Epithelial cell of esophagus (primary cell): ENCODE data around the gene KCNJ5.

Source experiments
- DNase-seq: peaks from one replicate; pipeline ENCODE4 v3.0.0; 2010; ENCODE audit warnings: low read depth
- H3K4me3 ChIP-seq: 2 replicates; pipeline ENCODE4 v1.5.1; 2011; ENCODE audit warnings: mild to moderate bottlenecking, low read length, control low read depth
- TF ChIP-seq, protein P1 (sequence below): IDR thresholded peaks from 2 replicates; pipeline ENCODE4 v1.5.1; 2011; ENCODE audit warnings: low read depth, mild to moderate bottlenecking, low read length, control low read depth, inconsistent platforms; ENCODE audit not compliant: insufficient read depth; ENCODE audit errors: missing control alignments

The KCNJ5 gene

DNA sequence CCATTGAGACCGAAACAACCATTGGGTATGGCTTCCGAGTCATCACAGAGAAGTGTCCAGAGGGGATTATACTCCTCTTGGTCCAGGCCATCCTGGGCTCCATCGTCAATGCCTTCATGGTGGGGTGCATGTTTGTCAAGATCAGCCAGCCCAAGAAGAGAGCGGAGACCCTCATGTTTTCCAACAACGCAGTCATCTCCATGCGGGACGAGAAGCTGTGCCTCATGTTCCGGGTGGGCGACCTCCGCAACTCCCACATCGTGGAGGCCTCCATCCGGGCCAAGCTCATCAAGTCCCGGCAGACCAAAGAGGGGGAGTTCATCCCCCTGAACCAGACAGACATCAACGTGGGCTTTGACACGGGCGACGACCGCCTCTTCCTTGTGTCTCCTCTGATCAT lies 20.5 kb downstream of the KCNJ5 start:
- TF ChIP-seq, protein P1, sequence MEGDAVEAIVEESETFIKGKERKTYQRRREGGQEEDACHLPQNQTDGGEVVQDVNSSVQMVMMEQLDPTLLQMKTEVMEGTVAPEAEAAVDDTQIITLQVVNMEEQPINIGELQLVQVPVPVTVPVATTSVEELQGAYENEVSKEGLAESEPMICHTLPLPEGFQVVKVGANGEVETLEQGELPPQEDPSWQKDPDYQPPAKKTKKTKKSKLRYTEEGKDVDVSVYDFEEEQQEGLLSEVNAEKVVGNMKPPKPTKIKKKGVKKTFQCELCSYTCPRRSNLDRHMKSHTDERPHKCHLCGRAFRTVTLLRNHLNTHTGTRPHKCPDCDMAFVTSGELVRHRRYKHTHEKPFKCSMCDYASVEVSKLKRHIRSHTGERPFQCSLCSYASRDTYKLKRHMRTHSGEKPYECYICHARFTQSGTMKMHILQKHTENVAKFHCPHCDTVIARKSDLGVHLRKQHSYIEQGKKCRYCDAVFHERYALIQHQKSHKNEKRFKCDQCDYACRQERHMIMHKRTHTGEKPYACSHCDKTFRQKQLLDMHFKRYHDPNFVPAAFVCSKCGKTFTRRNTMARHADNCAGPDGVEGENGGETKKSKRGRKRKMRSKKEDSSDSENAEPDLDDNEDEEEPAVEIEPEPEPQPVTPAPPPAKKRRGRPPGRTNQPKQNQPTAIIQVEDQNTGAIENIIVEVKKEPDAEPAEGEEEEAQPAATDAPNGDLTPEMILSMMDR: no peak
- no peak for DNase-seq
- H3K4me3 ChIP-seq: no peak overlapping the region

DNA sequence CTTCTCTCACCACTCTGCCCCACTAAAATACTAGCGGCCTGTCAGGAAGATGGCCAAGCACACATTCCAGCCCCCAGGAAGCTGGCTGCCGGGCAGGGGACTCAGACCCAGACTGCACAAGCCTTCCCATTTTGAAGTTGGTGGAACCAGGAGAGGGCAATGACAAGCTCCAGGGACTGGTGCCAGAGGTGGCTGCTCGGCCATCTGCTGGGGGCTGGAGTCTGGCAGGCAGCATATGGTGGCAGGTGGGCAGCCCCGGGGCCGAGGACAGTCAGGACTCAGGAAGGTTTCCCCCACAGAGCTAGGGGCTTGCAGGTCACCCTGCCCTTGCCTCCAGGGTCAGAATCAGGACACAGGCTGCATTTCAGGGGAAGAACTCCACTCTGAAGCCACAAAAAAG lies 22.6 kb downstream of the KCNJ5 start:
- DNase-seq: no peak
- TF ChIP-seq, protein P1: no peak
- H3K4me3 ChIP-seq: no peak overlapping the region

DNA sequence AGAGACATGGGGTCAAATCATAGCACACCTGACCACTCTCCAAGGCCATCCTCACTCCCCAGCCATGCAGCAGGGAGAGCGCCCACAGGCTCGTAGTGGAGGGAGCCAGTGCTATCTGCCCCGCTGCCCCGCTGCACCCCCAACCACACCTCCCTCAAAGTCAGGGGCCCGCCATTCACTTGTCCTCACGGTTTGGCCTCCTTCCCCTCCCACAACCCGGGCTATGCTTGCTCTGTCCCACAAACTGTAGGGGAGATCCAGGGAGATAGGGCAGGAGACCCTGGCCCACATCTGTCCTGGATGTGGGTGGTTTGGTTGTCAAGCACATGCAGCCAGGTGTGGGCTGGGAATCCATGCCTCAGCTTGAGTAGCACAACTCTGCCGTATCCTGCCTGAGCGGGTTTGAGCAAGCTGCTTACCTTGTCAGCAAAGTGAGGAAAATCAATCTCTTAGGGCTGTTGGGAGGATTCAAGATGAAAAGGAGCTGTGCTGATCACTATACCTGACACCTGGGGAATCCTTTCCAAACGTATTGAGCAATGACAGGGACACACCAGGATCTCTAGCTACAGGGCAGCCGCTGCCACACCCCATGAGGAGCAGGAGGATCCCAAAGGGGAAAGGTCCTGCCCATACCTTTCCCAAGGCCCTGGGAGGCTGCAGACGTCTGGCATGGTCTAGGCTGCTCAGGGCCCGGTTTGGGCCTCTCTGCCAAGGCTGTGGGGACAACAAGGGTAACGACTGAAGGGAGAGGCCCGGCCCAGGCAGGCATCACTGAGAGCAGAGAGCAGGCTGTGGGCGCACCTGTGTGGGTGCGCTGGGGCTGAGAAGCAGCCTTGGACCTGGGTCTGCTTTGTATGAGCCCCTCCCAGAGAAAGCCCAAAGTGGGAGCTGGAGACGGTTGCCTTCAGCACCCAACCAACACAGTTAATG lies 23.3 kb downstream of the KCNJ5 start:
- TF ChIP-seq, protein P1: no peak
- peak; percentile 59 for DNase-seq
- no peak overlapping the region for H3K4me3 ChIP-seq

DNA sequence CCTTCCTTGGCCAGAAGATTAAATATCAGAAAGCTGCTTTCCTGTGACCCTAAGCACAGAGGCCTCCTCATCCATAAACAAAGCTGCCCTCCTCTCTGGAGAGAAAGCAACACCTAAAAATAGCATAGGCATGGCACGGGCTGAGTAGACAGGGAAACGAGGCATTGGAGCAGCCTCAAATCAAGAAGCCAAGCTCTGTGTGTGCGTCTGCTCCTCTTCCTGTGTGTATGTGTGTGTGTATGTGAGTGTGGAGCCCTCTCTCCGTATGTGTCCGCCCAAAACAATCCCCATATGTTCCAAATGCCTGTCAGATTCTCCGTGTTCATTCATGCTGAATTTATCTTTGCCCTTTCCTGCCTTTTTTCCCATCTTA lies 24.0 kb downstream of the KCNJ5 start:
- TF ChIP-seq, protein P1: no peak
- DNase-seq: no peak
- no peak overlapping the region for H3K4me3 ChIP-seq

DNA sequence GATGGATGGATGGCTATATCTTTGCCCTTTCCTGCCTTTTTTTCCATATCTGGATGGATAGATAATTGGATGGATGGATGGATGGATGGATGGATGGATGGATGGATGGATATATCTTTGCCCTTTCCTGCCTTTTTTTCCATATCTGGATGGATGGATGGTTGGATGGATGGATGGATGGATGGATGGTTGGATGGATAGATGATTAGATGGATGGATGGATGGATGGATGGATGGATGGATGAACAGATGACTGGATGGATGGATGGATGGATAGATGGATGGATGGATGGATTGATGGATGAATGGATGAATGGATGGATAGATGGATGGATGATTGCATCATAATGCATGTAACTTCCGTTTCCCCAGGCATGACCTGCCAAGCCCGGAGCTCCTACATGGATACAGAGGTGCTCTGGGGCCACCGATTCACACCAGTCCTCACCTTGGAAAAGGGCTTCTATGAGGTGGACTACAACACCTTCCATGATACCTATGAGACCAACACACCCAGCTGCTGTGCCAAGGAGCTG lies 24.9 kb downstream of the KCNJ5 start:
- TF ChIP-seq, protein P1: no peak

DNA sequence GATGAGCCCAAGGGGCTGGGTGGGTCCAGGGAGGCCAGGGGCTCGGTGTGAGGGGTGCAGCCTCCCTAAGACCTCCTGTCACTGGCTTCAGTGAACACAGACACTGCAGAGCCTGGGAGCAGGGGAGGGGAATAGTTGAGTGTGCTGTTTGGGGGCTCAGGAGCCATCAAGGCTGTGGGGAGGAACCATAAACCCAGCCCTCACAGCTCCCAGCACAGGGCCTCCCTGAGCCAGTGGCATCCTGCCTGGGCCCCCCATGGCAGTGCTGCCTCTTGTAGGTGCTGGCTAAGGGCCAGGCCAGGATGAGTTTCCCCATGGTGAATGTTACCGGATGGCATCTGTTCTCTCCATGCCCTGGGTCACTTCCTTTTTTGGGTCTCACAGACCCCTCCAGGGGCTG lies 25.5 kb downstream of the KCNJ5 start:
- TF ChIP-seq, protein P1: no peak
- no peak overlapping the region for H3K4me3 ChIP-seq
- DNase-seq: no peak

More for the DNA sequence above, 24.9 kb downstream of the KCNJ5 start:
- no peak overlapping the region for H3K4me3 ChIP-seq
- DNase-seq: no peak
